Activated CD4-positive, alpha-beta T cell treated with anti-CD3 and anti-CD28 coated beads, Interleukin-2, amount 10 ng/mL, durations not matched to agents 24 days and 14 days (primary cell): ENCODE measurements around the gene KRT23. TPM values are rescaled to one million over a fixed set of nuclear protein-coding genes. Genes with fewer than 3 reads are reported as not detected.
"Not testable (repeated sequence)": the region's sequence is repeated elsewhere in the genome, so short reads cannot be mapped to it uniquely, and the experiment has no call there.

Experiments
- DNase-seq: peaks from one replicate; pipeline ENCODE4 v3.0.0; 2022
- H3K27ac Mint-ChIP-seq: one replicate; pipeline ENCODE4 v1.8.0; 2022; ENCODE audit warnings: mild to moderate bottlenecking, mixed read lengths
- H3K27me3 Mint-ChIP-seq: one replicate; pipeline ENCODE4 v1.8.0; 2022; ENCODE audit warnings: mixed read lengths
- H3K36me3 Mint-ChIP-seq: one replicate; pipeline ENCODE4 v1.8.0; 2022; ENCODE audit warnings: low read depth, mild to moderate bottlenecking, mixed read lengths
- H3K4me1 Mint-ChIP-seq: one replicate; pipeline ENCODE4 v1.8.0; 2021; ENCODE audit warnings: mixed read lengths
- H3K4me3 Mint-ChIP-seq: one replicate; pipeline ENCODE4 v1.8.0; 2022; ENCODE audit warnings: mild to moderate bottlenecking, moderate library complexity, mixed read lengths
- H3K9me3 Mint-ChIP-seq: one replicate; pipeline ENCODE4 v1.8.0; 2021; ENCODE audit warnings: mixed read lengths
- intact Hi-C: fragments of 100-400 bp; cut with micrococcal nuclease; formaldehyde crosslinking; loops from one replicate; pipeline ENCODE4 v1.15.1; 2023
- total RNA-seq: library from RNA; stranded (reverse); gene quantifications from 2 replicates; pipeline ENCODE4 v1.2.3, GENCODE V29; 2022

The KRT23 gene
- total RNA-seq, 1 donor from 2014 or later: not detected

DNA sequence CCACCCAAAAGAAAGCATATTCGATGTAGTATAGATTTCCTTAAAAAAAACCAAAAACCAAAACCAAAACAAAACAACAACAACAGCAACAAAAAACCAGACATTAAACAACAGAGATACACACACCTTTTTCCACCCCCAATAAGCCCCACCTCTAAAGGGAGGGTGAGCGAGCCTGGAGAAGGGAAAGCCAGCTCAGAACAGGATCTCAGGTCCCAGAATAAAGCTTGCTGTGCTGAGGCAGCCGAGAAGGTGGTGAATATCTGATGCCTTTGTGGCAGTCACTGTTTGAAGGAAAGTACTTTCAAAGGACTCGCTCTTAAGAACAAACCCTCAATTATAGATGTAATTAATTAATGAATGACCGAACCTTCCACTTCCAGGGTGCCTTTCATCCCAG, 470 bp downstream of the KRT23 start:
- intact Hi-C loops: no loop called here
- Mint-ChIP-seq H3K4me3 (no peak overlapping the region), H3K27ac (no peak overlapping the region), H3K36me3 (no peaks in the 10 kb centered on the region), H3K27me3 (peaks cover 16% of the 10 kb centered on the region), H3K9me3 (no peaks in the 10 kb centered on the region), H3K4me1 (no peaks in the 10 kb centered on the region)
- no peak for DNase-seq

DNA sequence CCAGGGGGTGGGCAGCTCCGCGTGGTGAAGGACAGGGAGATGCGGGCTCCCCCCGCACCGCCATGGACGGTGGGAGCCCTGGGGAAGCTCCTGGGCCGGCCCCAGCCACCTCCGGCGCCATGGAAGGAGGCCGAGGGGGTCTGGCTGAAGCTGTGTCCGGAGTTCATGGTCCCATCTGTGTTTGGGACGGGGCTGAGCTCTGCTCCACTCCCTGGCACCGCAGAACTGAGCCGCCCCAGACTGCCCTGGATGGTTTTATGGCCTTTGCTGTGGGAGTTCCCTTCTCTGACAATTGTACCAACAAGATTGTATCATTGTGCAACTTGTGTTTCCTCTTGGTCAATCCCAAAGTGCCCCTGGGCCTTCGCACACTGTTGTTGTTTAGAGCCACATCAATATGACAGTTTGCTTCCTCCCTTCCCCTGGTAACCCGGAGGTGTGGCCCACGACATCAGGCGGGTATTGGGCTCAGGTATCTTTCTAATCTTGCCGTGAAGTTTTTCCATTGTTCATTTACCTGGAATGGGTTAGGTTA, 942 bp downstream of the KRT23 start:
- Mint-ChIP-seq H3K36me3 (no peaks in the 10 kb centered on the region), H3K4me3 (no peak overlapping the region), H3K27me3 (peaks cover 16% of the 10 kb centered on the region), H3K9me3 (no peaks in the 10 kb centered on the region), H3K27ac (no peak overlapping the region), H3K4me1 (no peaks in the 10 kb centered on the region)
- intact Hi-C loops: no loop called here
- no peak for DNase-seq

DNA sequence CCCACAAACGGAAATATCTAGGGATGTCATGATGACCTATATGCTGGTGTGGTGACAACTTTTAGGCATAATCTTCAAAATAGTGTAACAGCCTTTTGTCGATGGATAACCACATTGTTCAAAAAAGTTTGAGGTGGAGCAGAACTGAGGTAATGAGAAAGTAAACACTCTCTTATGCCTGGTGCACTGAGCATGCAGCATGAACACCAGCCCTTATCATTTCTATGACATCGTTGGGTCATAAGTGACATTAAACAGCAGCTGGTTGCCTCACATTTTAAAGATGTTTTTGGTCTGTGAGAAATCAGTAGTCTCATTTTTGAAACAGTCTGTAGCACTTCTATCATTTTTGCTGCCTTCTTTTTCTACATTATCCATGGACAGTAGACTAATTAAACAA, 1.8 kb downstream of the KRT23 start:
- Mint-ChIP-seq H3K4me1 (no peaks in the 10 kb centered on the region), H3K27me3 (peaks cover 16% of the 10 kb centered on the region), H3K27ac (no peak overlapping the region), H3K4me3 (no peak overlapping the region), H3K9me3 (no peaks in the 10 kb centered on the region), H3K36me3 (no peaks in the 10 kb centered on the region)
- intact Hi-C loops: no loop called here
- DNase-seq: no peak

DNA sequence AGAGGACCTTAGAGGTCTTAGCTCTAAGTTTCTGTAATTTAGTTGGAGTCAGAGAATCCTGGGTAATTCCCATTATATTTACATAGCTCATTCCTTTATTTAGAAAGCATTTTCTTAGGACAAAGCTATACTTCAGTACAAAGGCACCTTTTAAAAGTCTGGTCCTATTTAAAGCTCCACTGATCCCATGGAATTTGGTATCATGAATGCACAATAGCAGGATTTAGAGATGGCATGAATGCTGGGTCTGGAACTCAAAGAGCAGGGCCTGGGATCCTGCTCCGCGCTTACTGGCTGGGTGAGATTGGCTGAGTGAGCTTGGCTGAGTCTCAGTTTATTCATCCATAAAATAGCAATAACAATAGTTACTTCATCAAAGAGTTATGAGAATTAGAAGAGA, 4.8 kb downstream of the KRT23 start:
- Mint-ChIP-seq H3K4me1 (no peaks in the 10 kb centered on the region), H3K27ac (no peak overlapping the region)

DNA sequence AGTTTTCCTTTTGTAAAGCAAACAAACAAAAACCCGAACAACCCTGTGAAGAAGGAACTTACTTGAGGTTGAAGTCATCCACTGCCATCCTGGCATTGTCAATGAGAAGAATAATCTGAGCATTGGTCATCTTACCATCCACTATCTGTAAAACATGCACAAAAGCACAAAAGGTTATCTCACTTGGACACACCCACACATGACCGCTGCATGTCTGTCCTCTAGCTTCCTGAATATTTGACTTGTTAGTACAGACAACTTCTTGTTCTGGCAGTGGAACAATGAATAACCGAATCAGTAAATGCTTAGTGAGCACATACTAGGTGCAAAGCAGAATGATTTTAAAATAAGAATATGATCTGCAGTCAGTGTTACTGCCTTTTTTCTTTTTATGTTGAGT, 6.1 kb downstream of the KRT23 start:
- no peak overlapping the region for H3K27ac Mint-ChIP-seq
- no peaks in the 10 kb centered on the region for H3K4me1 Mint-ChIP-seq
- no peak overlapping the region for H3K4me3 Mint-ChIP-seq
- peaks cover 26% of the 10 kb centered on the region for H3K27me3 Mint-ChIP-seq
- H3K9me3 Mint-ChIP-seq: no peaks in the 10 kb centered on the region
- intact Hi-C loops: no loop called here
- no peak for DNase-seq
- H3K36me3 Mint-ChIP-seq: no peaks in the 10 kb centered on the region

More for the DNA sequence above, 4.8 kb downstream of the KRT23 start:
- Mint-ChIP-seq H3K9me3 (no peaks in the 10 kb centered on the region), H3K36me3 (no peaks in the 10 kb centered on the region), H3K27me3 (peaks cover 18% of the 10 kb centered on the region), H3K4me3 (no peak overlapping the region)
- no peak for DNase-seq
- intact Hi-C loops: no loop called here

DNA sequence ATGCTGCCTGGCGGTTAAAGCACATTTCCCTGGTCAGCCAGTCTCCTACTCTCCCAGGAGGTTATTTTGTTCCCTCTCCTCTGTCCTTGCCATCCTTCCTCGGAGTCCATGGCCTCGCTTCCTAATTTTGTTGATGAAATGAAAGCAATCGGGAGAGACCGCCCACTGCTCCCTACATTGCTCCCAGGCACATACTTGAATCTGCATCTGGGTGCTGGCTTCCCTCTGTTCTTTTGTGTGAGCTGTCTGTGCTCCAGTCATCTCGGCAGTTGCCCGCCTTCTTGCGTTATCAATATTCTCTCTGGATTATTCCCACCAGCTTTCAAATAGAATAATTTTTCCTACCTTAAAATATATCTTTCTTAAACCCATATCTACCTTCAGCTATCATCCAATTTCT, 11.1 kb downstream of the KRT23 start:
- Mint-ChIP-seq H3K36me3 (no peaks in the 10 kb centered on the region), H3K4me3 (no peak overlapping the region), H3K27ac (no peak overlapping the region), H3K4me1 (no peaks in the 10 kb centered on the region), H3K9me3 (no peaks in the 10 kb centered on the region), H3K27me3 (peaks cover 20% of the 10 kb centered on the region)
- no peak for DNase-seq
- intact Hi-C loops: no loop called here

DNA sequence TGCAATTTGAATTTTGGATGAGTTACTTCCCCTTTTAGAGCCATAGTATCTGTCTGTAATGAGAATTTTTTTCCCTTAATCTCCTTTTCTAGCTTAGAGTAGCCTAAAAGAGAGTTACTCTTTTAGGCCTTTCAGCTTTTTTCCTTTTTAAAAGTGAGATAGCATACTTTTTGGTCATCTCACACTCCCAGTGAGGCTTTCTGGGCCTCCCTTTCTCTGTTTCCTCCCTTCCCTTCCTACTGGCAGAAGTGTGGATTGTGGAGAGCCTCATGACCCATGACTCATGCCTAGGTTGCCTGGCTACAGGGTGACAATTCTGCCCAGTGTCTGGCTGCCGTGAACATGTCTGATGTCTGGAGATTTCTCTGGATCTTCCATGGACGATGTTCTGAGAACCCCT, 15.2 kb downstream of the KRT23 start:
- H3K27ac Mint-ChIP-seq: no peak overlapping the region
- no peaks in the 10 kb centered on the region for H3K4me1 Mint-ChIP-seq
- H3K9me3 Mint-ChIP-seq: no peaks in the 10 kb centered on the region
- H3K36me3 Mint-ChIP-seq: no peaks in the 10 kb centered on the region
- peaks cover 22% of the 10 kb centered on the region for H3K27me3 Mint-ChIP-seq
- intact Hi-C loops: no loop called here
- no peak for DNase-seq
- no peak overlapping the region for H3K4me3 Mint-ChIP-seq

DNA sequence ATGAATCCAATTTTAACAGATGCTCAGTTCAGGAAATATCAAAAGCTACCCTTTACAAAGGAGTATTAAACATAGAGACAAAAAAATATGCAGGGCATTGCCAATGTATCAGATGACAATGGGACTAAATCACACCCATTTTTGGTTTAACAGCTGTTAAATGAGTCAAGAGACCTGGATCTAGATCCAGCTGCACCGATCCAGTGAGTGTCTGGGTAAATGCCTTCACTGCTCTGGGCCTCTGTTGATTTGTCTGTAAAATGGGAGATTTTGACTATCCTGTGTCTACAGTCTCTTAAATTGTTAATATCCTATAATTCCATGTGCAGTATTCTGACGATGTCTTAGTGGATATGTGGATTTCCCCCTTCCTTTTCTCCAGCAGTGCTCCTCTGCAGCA, 16.4 kb downstream of the KRT23 start:
- no peaks in the 10 kb centered on the region for H3K36me3 Mint-ChIP-seq
- H3K9me3 Mint-ChIP-seq: no peaks in the 10 kb centered on the region
- H3K27ac Mint-ChIP-seq: no peak overlapping the region
- H3K4me3 Mint-ChIP-seq: no peak overlapping the region
- peaks cover 14% of the 10 kb centered on the region for H3K27me3 Mint-ChIP-seq
- DNase-seq: no peak
- H3K4me1 Mint-ChIP-seq: no peaks in the 10 kb centered on the region
- intact Hi-C loops: no loop called here

DNA sequence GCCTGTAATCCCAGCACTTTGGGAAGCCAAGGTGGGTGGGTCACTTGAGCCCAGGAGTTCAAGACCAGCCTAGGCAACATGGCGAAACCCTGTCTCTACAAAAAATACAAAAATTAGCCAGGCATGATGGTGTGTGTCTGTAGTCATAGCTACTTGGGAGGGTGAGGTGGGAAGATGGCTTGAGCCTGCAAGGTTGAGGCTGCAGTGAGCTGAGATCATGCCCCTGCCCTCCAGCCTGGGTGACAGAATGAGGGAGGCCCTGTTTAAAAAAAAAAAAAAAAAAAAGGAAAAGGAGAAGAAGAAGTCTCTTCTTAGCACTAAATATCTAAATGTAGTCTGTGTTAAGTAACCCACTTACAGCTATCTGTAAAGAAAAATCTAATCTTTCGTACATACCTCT, 20.3 kb downstream of the KRT23 start:
- H3K4me3 Mint-ChIP-seq, H3K27ac Mint-ChIP-seq, H3K9me3 Mint-ChIP-seq, intact Hi-C loops, H3K4me1 Mint-ChIP-seq, DNase-seq, H3K27me3 Mint-ChIP-seq, H3K36me3 Mint-ChIP-seq: not testable (repeated sequence)

DNA sequence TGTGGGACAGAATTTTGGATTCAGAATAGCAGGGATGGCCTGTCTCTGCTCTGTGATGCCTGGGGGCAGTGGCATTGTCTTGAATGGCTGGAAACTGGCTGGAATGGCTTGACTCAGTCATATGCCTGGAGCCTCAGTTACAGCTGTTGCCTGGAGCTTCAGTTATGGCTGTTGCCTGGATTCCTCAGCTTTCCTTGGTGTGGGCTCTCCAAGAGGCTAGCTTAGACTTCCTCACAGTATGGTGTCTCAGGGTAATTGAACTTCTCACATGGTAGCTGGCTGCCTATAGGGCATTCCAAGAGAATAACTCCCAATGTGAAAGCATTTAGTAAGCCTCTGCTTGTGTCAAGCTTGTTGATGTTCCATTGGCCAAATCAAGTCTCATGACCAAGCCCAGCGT, 21.1 kb downstream of the KRT23 start:
- peaks cover 12% of the 10 kb centered on the region for H3K27me3 Mint-ChIP-seq
- DNase-seq: no peak
- H3K36me3 Mint-ChIP-seq: no peaks in the 10 kb centered on the region
- no peak overlapping the region for H3K27ac Mint-ChIP-seq
- no peaks in the 10 kb centered on the region for H3K9me3 Mint-ChIP-seq
- no peak overlapping the region for H3K4me3 Mint-ChIP-seq
- intact Hi-C loops: no loop called here
- peaks cover 2% of the 10 kb centered on the region for H3K4me1 Mint-ChIP-seq

DNA sequence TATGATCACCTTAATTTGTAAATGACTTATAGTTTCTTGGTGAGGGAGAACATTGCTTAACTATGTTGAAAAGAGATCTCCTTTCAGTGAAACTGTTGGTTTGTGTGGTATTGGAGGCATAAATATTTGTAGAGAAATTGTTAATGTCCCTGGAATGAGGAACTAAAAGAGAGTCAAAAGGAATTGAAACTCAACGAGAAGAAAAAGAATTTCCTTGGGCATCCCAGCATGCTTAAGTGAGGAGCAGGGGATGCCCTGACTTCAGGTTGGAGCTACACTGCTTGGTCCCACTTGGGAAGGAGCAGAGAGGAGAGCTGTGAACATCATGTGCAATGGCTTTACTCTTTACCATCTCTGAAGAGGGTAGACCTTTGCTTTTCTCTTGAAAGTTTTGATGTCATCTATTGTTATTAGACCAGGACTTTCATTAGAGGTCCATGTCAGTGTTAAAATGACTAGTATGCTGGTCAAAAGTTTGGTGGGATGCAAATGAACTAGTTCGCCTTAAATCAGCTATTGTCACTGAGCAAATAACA, 21.7 kb downstream of the KRT23 start:
- Mint-ChIP-seq H3K9me3 (no peaks in the 10 kb centered on the region), H3K27ac (no peak overlapping the region), H3K4me3 (no peak overlapping the region), H3K4me1 (peaks cover 2% of the 10 kb centered on the region), H3K27me3 (peaks cover 11% of the 10 kb centered on the region), H3K36me3 (no peaks in the 10 kb centered on the region)
- intact Hi-C loops: no loop called here
- DNase-seq: no peak

DNA sequence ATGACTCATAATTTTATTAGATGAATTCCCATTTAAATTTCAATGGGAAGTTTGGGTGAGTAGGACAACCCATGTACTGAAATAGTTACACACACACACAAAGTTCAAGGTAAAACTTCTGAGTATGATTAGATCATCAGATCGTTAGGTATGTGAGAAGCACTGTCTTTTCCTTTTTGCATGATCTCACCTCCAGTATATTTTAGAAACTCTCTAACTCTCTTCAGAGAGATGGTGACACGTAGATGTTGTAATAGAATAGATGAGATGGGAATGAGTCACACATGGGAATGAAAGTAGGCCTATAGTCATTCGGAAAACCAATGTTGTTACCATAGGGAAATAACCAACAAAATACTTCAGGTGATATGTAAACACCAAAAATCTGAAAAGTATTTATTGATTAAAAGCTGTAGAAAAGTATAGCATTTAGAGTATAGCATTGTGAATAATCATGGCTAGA, 22.2 kb downstream of the KRT23 start:
- intact Hi-C loops: no loop called here
- peaks cover 11% of the 10 kb centered on the region for H3K27me3 Mint-ChIP-seq
- no peak overlapping the region for H3K4me3 Mint-ChIP-seq
- no peaks in the 10 kb centered on the region for H3K9me3 Mint-ChIP-seq
- H3K36me3 Mint-ChIP-seq: no peaks in the 10 kb centered on the region
- no peak for DNase-seq
- H3K27ac Mint-ChIP-seq: no peak overlapping the region
- H3K4me1 Mint-ChIP-seq: peaks cover 2% of the 10 kb centered on the region

DNA sequence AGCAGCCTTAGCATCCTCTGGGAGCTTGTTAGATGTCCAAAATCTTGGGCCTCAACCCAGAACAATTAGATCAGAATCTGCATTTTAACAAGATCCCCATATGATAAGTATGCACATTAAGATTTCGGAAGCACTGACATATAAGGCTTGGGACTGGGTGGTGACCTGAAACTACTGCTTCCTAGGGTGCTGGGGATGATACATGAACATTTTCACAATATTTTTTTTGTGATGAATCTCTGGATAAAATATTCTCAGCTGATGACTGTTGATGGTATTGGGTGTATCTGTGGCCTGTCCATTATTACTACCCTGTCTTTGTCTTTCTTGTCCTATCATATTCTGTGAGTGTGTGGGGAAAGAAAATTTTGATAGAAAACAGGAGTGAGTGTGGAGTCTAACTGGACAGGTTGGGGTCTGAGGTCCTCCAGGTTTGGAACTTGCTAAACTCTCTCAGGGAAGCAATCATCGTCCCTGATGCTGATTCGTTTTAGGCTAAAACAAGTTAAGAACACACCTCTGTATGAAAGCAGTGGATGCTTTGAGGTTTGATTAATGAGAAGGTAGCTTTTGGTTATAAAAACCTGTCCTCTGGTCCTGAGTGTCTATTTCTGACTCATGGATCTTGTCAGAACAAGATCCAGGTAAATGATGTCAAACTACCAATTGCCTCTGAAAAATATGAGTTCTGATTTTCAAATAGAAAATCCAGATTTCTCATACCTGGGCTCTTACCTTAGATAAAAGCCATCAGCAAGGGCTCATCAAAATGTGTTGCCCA, 23.2 kb downstream of the KRT23 start:
- H3K27ac Mint-ChIP-seq: no peak overlapping the region
- no peaks in the 10 kb centered on the region for H3K9me3 Mint-ChIP-seq
- peaks cover 2% of the 10 kb centered on the region for H3K4me1 Mint-ChIP-seq
- no peak for DNase-seq
- intact Hi-C loops: no loop called here
- peaks cover 13% of the 10 kb centered on the region for H3K27me3 Mint-ChIP-seq
- H3K36me3 Mint-ChIP-seq: no peaks in the 10 kb centered on the region
- H3K4me3 Mint-ChIP-seq: no peak overlapping the region

DNA sequence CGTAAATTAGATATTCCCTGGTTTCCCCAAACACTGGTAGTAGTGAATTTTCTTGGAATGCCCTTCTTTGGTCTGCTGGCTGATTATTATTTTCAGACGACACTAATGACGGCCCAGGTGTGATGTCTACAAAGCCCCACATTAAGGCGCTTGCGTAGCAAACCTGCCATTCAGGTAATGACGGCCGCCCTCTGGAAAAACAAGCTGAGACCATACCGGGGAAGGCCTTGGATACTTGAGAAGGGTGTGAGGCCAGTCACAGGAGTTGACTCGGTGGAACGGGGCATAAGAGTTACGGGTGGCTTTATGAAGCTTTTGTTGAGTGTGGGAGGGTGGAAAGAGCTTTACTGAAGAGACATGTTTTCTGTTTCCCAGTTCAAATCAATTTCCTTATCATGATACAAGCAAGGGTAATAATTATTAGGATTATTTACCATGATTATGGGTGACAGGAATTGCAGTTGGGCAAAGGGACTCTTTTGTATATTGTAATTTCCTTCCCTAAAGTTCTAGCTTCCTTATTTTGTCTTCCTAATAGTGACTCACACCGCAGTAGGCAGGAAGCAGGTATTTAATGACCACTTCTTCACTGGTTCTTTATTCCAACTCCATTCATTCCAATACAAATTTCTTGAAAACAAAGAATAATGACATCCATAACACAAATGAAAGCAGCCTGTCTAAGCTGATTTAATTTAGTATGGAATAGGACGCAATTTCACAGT, 24.8 kb downstream of the KRT23 start:
- Mint-ChIP-seq H3K4me3 (no peak overlapping the region), H3K36me3 (no peaks in the 10 kb centered on the region), H3K4me1 (peaks cover 2% of the 10 kb centered on the region), H3K9me3 (no peaks in the 10 kb centered on the region), H3K27ac (no peak overlapping the region), H3K27me3 (peaks cover 21% of the 10 kb centered on the region)
- intact Hi-C loops: no loop called here
- DNase-seq: no peak
